H9 (cell line): Measurements from ENCODE around the gene DYNC2H1. TPM values are rescaled to one million over a fixed set of nuclear protein-coding genes. Genes with fewer than 3 reads are reported as not detected.

Source experiments
- DNase-seq: peaks from one replicate; pipeline ENCODE4 v3.0.0-alpha.2; 2017
- H2AFZ ChIP-seq: one replicate; pipeline ENCODE4 v1.6.1; 2013; ENCODE audit warnings: mild to moderate bottlenecking, low read length, control low read depth, moderate library complexity
- H2AK5ac ChIP-seq: 2 replicates; pipeline ENCODE4 v1.6.1; 2013; ENCODE audit warnings: low read length, control low read depth, mixed read lengths; ENCODE audit not compliant: insufficient read length
- H2BK120ac ChIP-seq: one replicate; pipeline ENCODE4 v1.6.1; 2013; ENCODE audit warnings: low read depth, mild to moderate bottlenecking, low read length, control low read depth, inconsistent platforms; ENCODE audit not compliant: poor library complexity, severe bottlenecking
- H2BK12ac ChIP-seq: 2 replicates; pipeline ENCODE4 v1.6.1; 2013; ENCODE audit warnings: low read length, control low read depth, mixed read lengths, low read depth; ENCODE audit not compliant: insufficient read length
- H2BK15ac ChIP-seq: 2 replicates; pipeline ENCODE4 v1.6.1; 2013; ENCODE audit warnings: low read depth, low read length, control low read depth
- H2BK20ac ChIP-seq: one replicate; pipeline ENCODE4 v1.6.1; 2013; ENCODE audit warnings: low read depth, mild to moderate bottlenecking, low read length, control low read depth, inconsistent platforms; ENCODE audit not compliant: poor library complexity, severe bottlenecking
- H2BK5ac ChIP-seq: 2 replicates; pipeline ENCODE4 v1.6.1; 2013; ENCODE audit warnings: low read length, control low read depth, mixed read lengths; ENCODE audit not compliant: insufficient read length
- H3K14ac ChIP-seq: 2 replicates; pipeline ENCODE4 v1.6.1; 2013; ENCODE audit warnings: low read length, control low read depth; ENCODE audit not compliant: insufficient read depth
- H3K18ac ChIP-seq: 2 replicates; pipeline ENCODE4 v1.6.1; 2013; ENCODE audit warnings: low read depth, mild to moderate bottlenecking, mixed read lengths, low read length, control low read depth; ENCODE audit not compliant: insufficient read length
- H3K23ac ChIP-seq: 2 replicates; pipeline ENCODE4 v1.6.1; 2013; ENCODE audit warnings: low read length, control low read depth, mixed read lengths, low read depth; ENCODE audit not compliant: insufficient read length
- H3K23me2 ChIP-seq: 2 replicates; pipeline ENCODE4 v1.6.1; 2013; ENCODE audit warnings: low read depth, mild to moderate bottlenecking, mixed read lengths, low read length, control low read depth; ENCODE audit not compliant: insufficient read length, poor library complexity, severe bottlenecking
- H3K27ac ChIP-seq: 2 replicates; pipeline ENCODE4 v1.5.1; 2013; ENCODE audit warnings: low read length, control low read depth, mixed read lengths, low read depth; ENCODE audit not compliant: insufficient read length
- H3K27me3 ChIP-seq: 2 replicates; pipeline ENCODE4 v1.6.1; 2013; ENCODE audit warnings: low read length, control low read depth, inconsistent platforms; ENCODE audit not compliant: insufficient read depth
- H3K4ac ChIP-seq: 2 replicates; pipeline ENCODE4 v1.6.1; 2013; ENCODE audit warnings: low read depth, mild to moderate bottlenecking, control low read depth, inconsistent platforms, low read length, moderate library complexity
- H3K4me1 ChIP-seq: 2 replicates; pipeline ENCODE4 v1.6.1; 2013; ENCODE audit warnings: low read length, control low read depth, inconsistent platforms; ENCODE audit not compliant: insufficient read depth
- H3K4me2 ChIP-seq: 2 replicates; pipeline ENCODE4 v1.6.1; 2013; ENCODE audit warnings: low read length, control low read depth, mixed read lengths; ENCODE audit not compliant: insufficient read length, insufficient read depth
- H3K56ac ChIP-seq: 2 replicates; pipeline ENCODE4 v1.6.1; 2013; ENCODE audit warnings: low read depth, mild to moderate bottlenecking, mixed read lengths, low read length, control low read depth; ENCODE audit not compliant: insufficient read length
- H3K79me1 ChIP-seq: 2 replicates; pipeline ENCODE4 v1.6.1; 2013; ENCODE audit warnings: low read depth, mild to moderate bottlenecking, moderate library complexity, low read length, control low read depth, inconsistent platforms; ENCODE audit not compliant: insufficient read depth, poor library complexity, severe bottlenecking
- H3K79me2 ChIP-seq: 2 replicates; pipeline ENCODE4 v1.6.1; 2013; ENCODE audit warnings: low read length, control low read depth, inconsistent platforms; ENCODE audit not compliant: insufficient read depth
- H3K9ac ChIP-seq: 2 replicates; pipeline ENCODE4 v1.6.1; 2013; ENCODE audit warnings: low read length, control low read depth, mixed read lengths; ENCODE audit not compliant: insufficient read length; ENCODE audit errors: extremely low read depth
- H3K9me3 ChIP-seq: one replicate; pipeline ENCODE4 v1.6.1; 2013; ENCODE audit warnings: low read depth, low read length, inconsistent platforms; ENCODE audit not compliant: control insufficient read depth
- H3T11ph ChIP-seq: one replicate; pipeline ENCODE4 v1.6.1; 2013; ENCODE audit warnings: mild to moderate bottlenecking, low read length, control low read depth, inconsistent platforms
- H4K20me1 ChIP-seq: one replicate; pipeline ENCODE4 v1.6.1; 2013; ENCODE audit not compliant: control insufficient read depth, insufficient read length, insufficient read depth
- H4K5ac ChIP-seq: 2 replicates; pipeline ENCODE4 v1.6.1; 2013; ENCODE audit warnings: low read depth, mild to moderate bottlenecking, mixed read lengths, low read length, control low read depth; ENCODE audit not compliant: insufficient read length
- H4K8ac ChIP-seq: replicated peaks from 2 replicates; pipeline ENCODE4 v1.6.1; 2013; ENCODE audit warnings: low read length, control low read depth, mixed read lengths, low read depth; ENCODE audit not compliant: insufficient read length
- H4K91ac ChIP-seq: 2 replicates; pipeline ENCODE4 v1.6.1; 2013; ENCODE audit warnings: low read depth, mild to moderate bottlenecking, moderate library complexity, mixed read lengths, low read length, control low read depth; ENCODE audit not compliant: insufficient read length
- H3K27ac Mint-ChIP-seq, 3 experiments: 2 replicates in 2 of 3; 3 replicates in 1 of 3; pipeline ENCODE4 v1.8.0; 2020 to 2021; ENCODE audit warnings: mixed read lengths in 3 of 3, mild to moderate bottlenecking in 1 of 3, moderate library complexity in 1 of 3
- H3K27me3 Mint-ChIP-seq: 2 replicates; pipeline ENCODE4 v1.8.0; 2021; ENCODE audit warnings: low read depth, mild to moderate bottlenecking, moderate library complexity, mixed read lengths
- H3K36me3 Mint-ChIP-seq, 3 experiments: 2 replicates in 2 of 3; 3 replicates in 1 of 3; pipeline ENCODE4 v1.8.0; 2020 to 2021; ENCODE audit warnings: low read depth in 3 of 3, mixed read lengths in 3 of 3; ENCODE audit not compliant: insufficient read depth in 1 of 3
- H3K4me1 Mint-ChIP-seq, 2 experiments: 2 replicates each; pipeline ENCODE4 v1.8.0; 2020; ENCODE audit warnings: mixed read lengths in 2 of 2
- H3K4me3 Mint-ChIP-seq, 2 experiments: 2 replicates in 1 of 2; 3 replicates in 1 of 2; pipeline ENCODE4 v1.8.0; 2020 to 2021; ENCODE audit warnings: mild to moderate bottlenecking in 2 of 2, mixed read lengths in 2 of 2, moderate library complexity in 1 of 2
- H3K9me3 Mint-ChIP-seq, 2 experiments: 2 replicates in 1 of 2; 3 replicates in 1 of 2; pipeline ENCODE4 v1.8.0; 2020; ENCODE audit warnings: mild to moderate bottlenecking in 2 of 2, mixed read lengths in 2 of 2, moderate library complexity in 1 of 2
- WGBS: extraction: QIAGEN DNeasy Blood & Tissue Kit; methylation state at CpG from one replicate; pipeline ENCODE4 v1.1.7; 2013; ENCODE audit warnings: missing lambda C conversion rate, low lambda C conversion rate, mixed read lengths; ENCODE audit not compliant: insufficient read length; ENCODE audit errors: extremely low coverage; 5-methylcytosine and 5-hydroxymethylcytosine counted together
- total RNA-seq: library from RNA; stranded (reverse); gene quantifications from 2 replicates; pipeline ENCODE4 v1.2.1, GENCODE V29; 2021
- TF ChIP-seq, protein P1 (sequence below): fragments of 200-600 bp; sonication (generic); conservative IDR thresholded peaks from 3 replicates; pipeline ENCODE4 v1.8.0; 2021; ENCODE audit warnings: antibody characterized with exemption, mild to moderate bottlenecking

Gene DYNC2H1
- total RNA-seq, 1 experiment from 2014 or later, result 13.2 TPM

DNA sequence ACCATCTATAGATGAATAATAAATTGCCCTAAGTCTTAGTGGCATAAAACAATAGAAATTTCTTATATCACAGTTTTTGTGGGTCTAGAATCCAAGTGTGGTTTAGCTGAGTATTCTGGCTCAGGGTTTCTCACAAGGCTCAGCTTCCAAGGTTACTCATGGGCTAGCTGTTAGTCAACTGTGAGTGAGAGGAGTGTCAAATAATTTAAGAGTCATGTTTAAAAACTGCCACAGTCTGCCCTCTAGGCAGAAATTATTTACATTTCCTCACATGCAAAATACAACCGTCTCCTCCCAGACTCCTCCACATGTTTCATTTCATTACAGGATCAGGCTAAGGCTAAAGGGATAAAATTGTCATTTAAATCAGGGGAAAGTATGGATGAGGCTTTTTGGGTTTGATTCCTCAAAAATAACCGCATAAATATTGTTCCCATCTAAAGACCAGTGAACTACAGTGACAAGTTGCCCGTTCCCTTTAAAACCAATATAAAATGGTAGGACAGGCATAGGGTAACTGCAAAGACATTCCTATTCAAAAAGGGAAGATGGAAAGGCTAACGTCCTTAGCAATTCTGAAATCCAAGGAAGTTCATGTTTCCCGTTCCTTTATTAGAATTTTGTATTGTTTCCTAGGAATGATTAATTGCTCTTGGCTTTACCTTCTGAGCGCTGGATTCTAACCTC, 324.3 kb downstream of the DYNC2H1 start:
- Histone ChIP-seq H3K4me1 (no peaks in the 10 kb centered on the region), H3K18ac (no peak overlapping the region), H3K23ac (no peak overlapping the region), H4K8ac (no peak overlapping the region), H2BK5ac (no peak overlapping the region), H3K4ac (no peak overlapping the region), H4K20me1 (no peaks in the 10 kb centered on the region), H3K27ac (no peak overlapping the region), H2AFZ (no peak overlapping the region), H3K9me3 (no peaks in the 10 kb centered on the region), H2BK15ac (no peak overlapping the region), H3K56ac (no peak overlapping the region), H4K91ac (no peak overlapping the region), H3K14ac (no peak overlapping the region), H3T11ph (no peak overlapping the region), H2AK5ac (no peak overlapping the region), H3K23me2 (no peaks in the 10 kb centered on the region), H3K27me3 (no peaks in the 10 kb centered on the region), H2BK120ac (no peak overlapping the region), H3K79me1 (no peaks in the 10 kb centered on the region), H3K79me2 (no peaks in the 10 kb centered on the region), H3K4me2 (no peak overlapping the region), H3K9ac (no peak overlapping the region), H2BK12ac (no peak overlapping the region), H4K5ac (no peak overlapping the region), H2BK20ac (no peak overlapping the region)
- TF ChIP-seq, protein P1, sequence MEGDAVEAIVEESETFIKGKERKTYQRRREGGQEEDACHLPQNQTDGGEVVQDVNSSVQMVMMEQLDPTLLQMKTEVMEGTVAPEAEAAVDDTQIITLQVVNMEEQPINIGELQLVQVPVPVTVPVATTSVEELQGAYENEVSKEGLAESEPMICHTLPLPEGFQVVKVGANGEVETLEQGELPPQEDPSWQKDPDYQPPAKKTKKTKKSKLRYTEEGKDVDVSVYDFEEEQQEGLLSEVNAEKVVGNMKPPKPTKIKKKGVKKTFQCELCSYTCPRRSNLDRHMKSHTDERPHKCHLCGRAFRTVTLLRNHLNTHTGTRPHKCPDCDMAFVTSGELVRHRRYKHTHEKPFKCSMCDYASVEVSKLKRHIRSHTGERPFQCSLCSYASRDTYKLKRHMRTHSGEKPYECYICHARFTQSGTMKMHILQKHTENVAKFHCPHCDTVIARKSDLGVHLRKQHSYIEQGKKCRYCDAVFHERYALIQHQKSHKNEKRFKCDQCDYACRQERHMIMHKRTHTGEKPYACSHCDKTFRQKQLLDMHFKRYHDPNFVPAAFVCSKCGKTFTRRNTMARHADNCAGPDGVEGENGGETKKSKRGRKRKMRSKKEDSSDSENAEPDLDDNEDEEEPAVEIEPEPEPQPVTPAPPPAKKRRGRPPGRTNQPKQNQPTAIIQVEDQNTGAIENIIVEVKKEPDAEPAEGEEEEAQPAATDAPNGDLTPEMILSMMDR, result no peak
- no peaks in the 10 kb centered on the region for H3K27me3 Mint-ChIP-seq
- WGBS, result no CpG with 5 or more reads among the region's 6 CpGs
- DNase-seq, result no peak
- H3K4me1 Mint-ChIP-seq, result peaks cover 0 to 3% of the 10 kb centered on the region in 2 experiments; a peak in 1 of 4 replicates
- H3K9me3 Mint-ChIP-seq, result no peaks in the 10 kb centered on the region
- 0 out of 7 replicates have a peak overlapping the region, but pooled peaks of 1 of the 3 experiments have one; percentile 16 for H3K27ac Mint-ChIP-seq
- no peak overlapping the region for H3K4me3 Mint-ChIP-seq
- H3K36me3 Mint-ChIP-seq, result no peaks in the 10 kb centered on the region
